ENCODE results near the gene POLDIP3.

Gene POLDIP3

DNA sequence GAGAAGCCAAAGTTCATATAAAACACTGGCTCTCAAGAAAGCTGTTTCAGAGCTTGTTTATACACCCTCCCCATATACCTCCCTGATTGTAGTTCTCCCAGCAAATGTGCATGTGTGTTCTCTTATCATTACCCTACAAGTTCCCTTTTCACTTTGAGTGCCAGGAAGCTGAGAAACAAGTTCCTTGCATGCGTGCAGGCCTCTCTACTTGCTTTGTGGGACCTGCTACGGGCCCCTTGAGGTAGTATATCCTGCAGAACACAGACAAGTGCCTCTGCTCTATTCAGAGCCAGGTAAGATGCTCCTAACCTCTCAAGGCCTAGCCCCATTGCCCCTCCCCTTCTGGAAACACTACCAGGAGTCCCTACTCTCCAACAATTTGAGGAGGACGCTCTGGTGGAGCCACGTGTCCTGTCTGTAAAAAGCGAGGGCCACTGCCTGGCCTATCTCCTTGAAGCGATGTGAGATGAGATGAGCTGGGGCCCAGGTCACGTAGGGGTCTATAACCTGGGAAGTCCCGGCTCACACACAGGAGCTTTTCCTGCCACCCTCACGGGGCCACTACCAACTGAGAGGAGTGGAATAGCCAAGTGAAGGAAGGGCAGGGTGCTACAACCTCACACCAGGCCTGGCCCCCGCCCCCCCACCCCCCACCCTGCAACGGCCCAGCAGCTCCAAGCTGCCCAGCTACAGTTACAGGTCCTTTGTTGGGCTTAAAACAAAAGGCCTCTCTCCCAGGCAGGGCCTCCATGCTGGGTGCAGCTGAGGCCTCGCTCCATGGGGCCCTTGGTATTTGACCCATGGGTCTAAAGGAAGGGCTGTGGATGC, 28.3 kb upstream of the POLDIP3 start:
- DNase-seq (ENCODE audit: low read depth in 2 of 2) = no peak

- DNase-seq (ENCODE audit: low read depth in 2 of 2) = no peak
These were observed 27.2 kb upstream of the POLDIP3 start for GRCh38 chr22:42641801-42642413.

DNA sequence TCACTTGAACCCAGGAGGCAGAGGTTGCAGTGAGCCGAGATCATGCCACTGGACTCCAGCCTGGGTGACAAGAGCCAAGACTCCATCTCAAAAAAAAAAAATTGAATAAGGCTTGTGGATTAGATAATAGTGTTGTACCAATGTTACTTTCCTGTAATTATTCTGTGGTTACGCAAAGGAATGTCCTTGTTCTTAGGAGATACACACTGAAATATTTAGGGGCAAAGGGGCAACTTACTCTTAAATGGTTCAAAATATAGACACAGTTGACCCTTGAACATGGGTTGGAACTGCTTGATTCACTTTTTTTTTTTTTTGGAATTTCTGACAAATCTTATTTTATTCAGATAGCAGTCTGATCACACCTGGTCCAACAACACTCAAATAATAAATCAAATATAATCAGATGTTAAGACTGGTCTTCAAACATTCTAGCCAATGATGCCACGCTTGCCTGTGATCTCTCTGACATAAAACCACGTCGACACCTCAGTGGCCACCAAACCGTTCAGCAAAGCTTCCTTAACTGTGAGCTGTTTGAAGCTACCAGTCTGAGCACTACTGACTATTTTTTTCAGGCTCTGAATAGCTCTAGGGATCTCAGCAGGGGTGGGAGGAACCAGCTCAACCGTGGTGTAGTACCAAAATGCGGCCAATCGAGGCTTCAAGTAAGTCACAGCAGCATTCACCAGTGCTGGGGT, 25.0 kb upstream of the POLDIP3 start:
- no peak for DNase-seq (ENCODE audit: low read depth in 2 of 2)

DNA sequence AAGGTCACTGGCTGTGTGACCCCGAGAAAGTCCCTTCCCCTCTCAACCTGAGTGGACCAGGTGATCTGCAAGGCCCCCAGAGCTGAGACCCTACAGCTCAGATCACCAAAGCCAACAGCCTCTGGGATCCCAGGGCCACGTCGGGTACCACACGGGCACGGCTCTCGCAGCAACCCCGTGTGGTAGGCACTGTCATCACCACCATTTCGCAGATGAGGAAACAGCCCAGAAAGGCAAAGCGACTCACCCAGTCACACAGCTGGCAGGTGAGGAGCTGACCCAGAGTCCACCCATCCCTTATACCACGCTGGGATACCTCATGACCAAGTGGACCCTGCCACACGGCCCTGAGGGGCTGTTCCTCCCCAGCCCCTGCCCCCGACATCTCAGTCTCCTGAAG, 22.9 kb upstream of the POLDIP3 start:
- no peak for DNase-seq (ENCODE audit: low read depth in 2 of 2)

GRCh38 chr22:42636506-42636905, 21.8 kb upstream of the POLDIP3 start:
- DNase-seq (ENCODE audit: low read depth in 2 of 2) = no peak

DNA sequence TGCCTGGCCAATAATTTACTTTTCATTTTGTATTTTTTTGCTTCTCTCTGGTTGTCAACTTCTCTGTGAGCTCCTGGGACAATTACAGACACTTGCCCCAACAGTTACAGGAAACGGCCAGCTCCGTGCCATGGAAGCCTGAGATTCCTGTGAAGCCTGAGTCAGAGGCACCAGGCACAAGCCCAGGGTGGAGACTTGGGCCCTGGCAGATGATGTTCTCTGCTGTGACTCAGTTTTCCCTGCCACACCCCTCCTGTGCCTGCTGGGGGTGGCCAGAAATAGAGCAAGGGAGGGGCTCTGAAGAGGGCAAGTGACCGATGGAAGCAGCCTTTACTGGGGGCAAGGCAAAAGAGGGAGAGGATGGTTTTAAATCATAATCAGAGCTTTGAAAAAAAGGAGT, 20.8 kb upstream of the POLDIP3 start:
- no peak for DNase-seq (ENCODE audit: low read depth in 2 of 2)

- no peak for DNase-seq (ENCODE audit: low read depth in 2 of 2)
These were observed 18.3 kb upstream of the POLDIP3 start for GRCh38 chr22:42633013-42633412.

- DNase-seq (ENCODE audit: low read depth in 2 of 2) = no peak
These were observed 17.4 kb upstream of the POLDIP3 start for GRCh38 chr22:42632096-42632495.

- DNase-seq (ENCODE audit: low read depth in 2 of 2) = no peak
These were observed 16.4 kb upstream of the POLDIP3 start for GRCh38 chr22:42630901-42631602.

DNA sequence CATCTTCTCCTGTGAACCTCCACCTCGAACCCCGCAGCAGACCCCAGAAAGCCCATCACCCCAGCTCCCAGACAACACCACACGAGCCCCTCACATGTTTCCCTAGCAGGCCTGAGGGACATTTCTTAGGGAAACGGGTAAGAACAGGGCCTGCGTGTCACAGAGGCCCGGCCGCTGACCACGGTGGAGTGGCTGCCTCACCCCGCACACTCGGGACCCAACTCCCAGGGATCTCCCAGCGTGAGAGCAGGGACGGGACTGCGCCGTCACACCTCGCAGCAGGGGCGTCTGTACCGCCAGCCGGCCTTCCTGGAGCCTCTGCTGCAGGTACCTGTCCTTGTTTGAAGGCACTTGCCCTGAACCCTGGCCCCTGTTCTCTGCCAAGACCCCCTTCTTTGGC, 15.5 kb upstream of the POLDIP3 start:
- DNase-seq (ENCODE audit: low read depth in 2 of 2) = no peak

GRCh38 chr22:42627981-42628380, 13.3 kb upstream of the POLDIP3 start:
- no peak for DNase-seq (ENCODE audit: low read depth in 2 of 2)

GRCh38 chr22:42626951-42627625, 12.4 kb upstream of the POLDIP3 start:
- DNase-seq (ENCODE audit: low read depth in 2 of 2) = no peak

- no peak for DNase-seq (ENCODE audit: low read depth in 2 of 2)
These were observed 11.7 kb upstream of the POLDIP3 start for GRCh38 chr22:42626431-42626830.

DNA sequence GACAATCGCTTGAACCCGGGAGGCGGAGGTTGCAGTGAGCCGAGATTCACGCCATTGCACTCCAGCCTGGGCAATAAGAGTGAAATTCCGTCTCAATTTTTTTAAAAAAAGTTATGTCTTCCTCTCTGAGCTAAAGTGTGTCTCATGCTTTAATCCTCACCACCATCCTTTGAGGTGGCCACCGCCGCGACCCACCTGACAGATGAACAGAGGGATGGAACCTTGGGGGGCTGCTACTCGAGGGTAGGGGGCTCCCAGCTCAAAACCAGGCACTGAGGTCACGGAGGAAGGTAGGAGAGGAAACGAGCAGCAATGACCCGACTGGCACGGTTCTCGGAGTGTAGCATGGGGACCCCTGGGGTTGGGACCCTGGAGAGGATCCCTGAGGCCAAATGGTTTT, 10.7 kb upstream of the POLDIP3 start:
- no peak for DNase-seq (ENCODE audit: low read depth in 2 of 2)

DNA sequence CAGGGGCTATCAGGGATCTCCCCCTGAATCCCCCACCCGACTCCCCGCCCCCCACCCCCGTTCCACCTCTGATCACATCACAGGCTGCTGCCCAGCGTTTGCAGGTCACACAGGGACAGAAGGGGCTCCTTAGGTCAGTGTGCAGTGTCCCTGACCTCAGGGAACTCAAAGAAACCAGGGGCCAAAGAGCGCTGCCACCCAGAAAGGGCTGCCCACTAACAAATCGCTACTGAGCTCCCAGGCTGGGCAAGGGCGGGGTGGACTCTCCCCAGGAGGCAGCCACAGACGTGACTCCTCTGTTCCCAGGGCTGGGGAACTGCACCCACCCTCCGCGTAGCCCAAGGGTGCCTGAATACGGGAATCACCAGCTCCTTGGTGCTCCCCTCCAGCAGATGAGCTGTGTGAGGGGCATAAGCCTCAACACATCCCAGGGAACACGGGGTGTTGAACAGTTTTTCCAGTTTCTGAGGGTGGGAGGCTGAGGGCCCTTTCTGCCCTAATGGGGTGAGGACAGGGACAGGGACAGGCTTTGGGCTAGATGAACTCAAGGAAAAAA, 9.9 kb upstream of the POLDIP3 start:
- DNase-seq (ENCODE audit: low read depth in 2 of 2) = no peak

DNA sequence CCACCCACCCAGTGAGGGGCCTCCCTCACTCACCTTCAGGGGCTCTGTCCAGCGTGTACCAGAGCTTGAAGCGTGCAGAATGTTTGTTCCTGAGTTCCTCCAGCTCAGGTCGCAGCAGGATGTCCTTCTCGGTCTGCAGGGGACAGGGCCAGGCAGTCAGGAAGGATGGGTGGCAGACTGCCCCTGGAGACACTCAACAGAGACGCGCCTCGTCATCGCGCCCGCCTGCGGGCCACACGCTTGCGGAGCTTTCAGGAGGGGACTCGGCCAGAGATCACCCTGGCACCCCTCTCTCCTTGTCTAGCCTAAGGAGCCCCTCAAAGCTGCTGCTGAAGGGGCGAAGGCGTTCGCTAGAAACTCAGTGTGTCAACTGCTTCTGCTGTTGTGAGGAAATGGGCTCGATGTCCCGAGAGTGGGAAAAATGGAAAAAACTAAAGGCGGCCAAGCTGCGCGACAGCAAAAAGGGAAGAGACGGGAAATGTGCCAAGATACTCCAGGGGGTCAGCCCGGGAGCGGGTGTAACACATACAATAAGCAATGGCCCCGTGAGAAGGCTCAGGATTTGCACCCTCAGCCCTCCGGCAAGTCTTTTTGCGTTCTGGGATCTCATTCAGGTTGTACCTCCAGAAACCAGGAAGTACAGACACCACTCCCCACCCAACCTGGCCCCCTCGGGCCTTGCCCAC, 9.2 kb upstream of the POLDIP3 start:
- DNase-seq (ENCODE audit: low read depth in 2 of 2) = no peak

- DNase-seq (ENCODE audit: low read depth in 2 of 2) = no peak
These were observed 8.6 kb upstream of the POLDIP3 start for GRCh38 chr22:42623301-42623751.

DNA sequence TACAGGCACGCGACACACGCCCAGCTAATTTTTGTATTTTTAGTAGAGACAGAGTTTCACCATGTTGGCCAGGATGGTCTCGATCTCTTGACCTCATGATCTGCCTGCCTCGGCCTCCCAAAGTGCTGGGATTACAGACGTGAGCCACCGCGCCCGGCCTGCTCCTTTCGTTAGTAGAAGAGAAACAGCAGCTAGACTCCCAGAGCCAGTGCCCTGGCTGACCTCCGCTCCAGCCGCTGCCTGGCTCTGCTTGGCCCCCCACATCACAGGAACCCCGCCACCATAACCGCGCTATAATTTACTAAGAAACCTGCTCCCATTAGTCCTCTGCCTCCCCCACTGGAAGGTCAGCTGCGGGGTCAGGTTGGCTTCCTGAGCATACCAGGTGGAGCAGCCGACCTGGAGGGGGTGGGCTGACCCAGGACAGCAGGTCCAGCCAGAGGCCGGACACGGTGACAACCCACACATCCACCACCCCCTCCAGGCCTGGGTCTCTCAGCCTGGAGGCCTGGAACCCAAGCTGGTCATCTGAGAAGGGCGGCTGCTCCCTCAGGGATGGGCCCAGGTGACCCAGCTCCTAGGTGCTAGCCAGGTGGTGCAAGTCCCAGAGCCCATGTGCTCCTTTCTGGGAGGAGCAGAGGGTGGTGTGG, 7.5 kb upstream of the POLDIP3 start:
- DNase-seq (ENCODE audit: low read depth in 2 of 2) = no peak

DNA sequence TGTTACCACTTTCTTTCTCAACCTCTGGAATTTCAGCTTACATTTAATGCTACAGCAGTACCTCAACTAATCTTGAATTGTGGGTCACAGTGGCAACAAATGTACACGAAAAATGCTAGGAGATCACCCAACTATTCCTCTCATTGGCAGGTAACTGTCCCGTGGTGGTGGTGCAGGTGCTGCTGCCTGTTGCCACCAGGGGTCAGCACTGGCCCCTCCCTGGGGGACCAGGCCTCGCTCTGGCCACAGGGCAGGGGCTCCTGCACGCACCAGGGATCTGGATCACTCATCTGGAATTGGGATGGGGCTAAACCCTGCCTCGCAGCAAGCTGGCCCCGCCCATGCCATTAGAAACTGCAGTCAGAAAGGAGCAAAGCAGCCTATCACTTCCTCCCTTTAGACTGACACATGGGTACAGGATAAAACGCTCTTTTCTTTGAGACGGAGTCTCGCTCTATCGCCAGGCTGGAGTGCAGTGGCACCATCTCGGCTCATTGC, 6.9 kb upstream of the POLDIP3 start:
- DNase-seq (ENCODE audit: low read depth in 2 of 2) = peak in 1 of 2 donors; percentile 52

GRCh38 chr22:42620084-42620483, 5.4 kb upstream of the POLDIP3 start:
- DNase-seq (ENCODE audit: low read depth in 2 of 2) = no peak
